Cardiac muscle cell (in vitro differentiated cells and primary cell): ENCODE data around the gene RASAL2. TPM values are rescaled to one million over a fixed set of nuclear protein-coding genes. Genes with fewer than 3 reads are reported as not detected.

Experiments
- DNase-seq, 2 donors: peaks; one replicate each; pipeline versions ENCODE4 v3.0.0 to v3.0.0-alpha.2; 2010 to 2017; ENCODE audit warnings: low read depth in 1 of 2, low spot score in 1 of 2
- H3K27ac ChIP-seq: fragments of 200-600 bp; sonication (generic); 2 replicates; pipeline ENCODE4 v1.5.1; 2016
- H3K27me3 ChIP-seq: fragments of 200-600 bp; sonication (generic); 2 replicates; pipeline ENCODE4 v1.6.0; 2016; ENCODE audit warnings: control low read depth
- H3K36me3 ChIP-seq: fragments of 200-600 bp; sonication (generic); 2 replicates; pipeline ENCODE4 v1.5.1; 2016; ENCODE audit warnings: control low read depth
- H3K4me1 ChIP-seq: fragments of 200-600 bp; sonication (generic); 2 replicates; pipeline ENCODE4 v1.8.1; 2017; ENCODE audit warnings: low read depth, mild to moderate bottlenecking, mixed run types
- H3K4me3 ChIP-seq: fragments of 200-600 bp; sonication (generic); 2 replicates; pipeline ENCODE4 v1.5.1; 2016; ENCODE audit warnings: mild to moderate bottlenecking
- H3K9me3 ChIP-seq: fragments of 200-600 bp; sonication (generic); 2 replicates; pipeline ENCODE4 v1.5.1; 2017; ENCODE audit warnings: low read depth, mild to moderate bottlenecking, control low read depth
- polyA plus RNA-seq: library from polyadenylated mRNA; unstranded; fragments of >200 nt; fragmentation: Nextera tagmentation; extraction: Ambion mirVana; gene quantifications from 2 replicates; pipeline ENCODE4 v1.2.1, GENCODE V29; 2016
- total RNA-seq: library from RNA; depleted of rRNA; stranded (reverse); fragments of >200 nt; gene quantifications from 2 replicates; pipeline ENCODE4 v1.2.3, GENCODE V29; 2016
- TF ChIP-seq, protein P1 (sequence below): IDR thresholded peaks from 2 replicates; pipeline ENCODE4 v1.5.1; 2012; ENCODE audit warnings: low read depth, mild to moderate bottlenecking, low read length

RASAL2 gene
- total and polyA plus RNA-seq, 2 experiments from 2014 or later = 11.2 to 35.3 TPM

DNA sequence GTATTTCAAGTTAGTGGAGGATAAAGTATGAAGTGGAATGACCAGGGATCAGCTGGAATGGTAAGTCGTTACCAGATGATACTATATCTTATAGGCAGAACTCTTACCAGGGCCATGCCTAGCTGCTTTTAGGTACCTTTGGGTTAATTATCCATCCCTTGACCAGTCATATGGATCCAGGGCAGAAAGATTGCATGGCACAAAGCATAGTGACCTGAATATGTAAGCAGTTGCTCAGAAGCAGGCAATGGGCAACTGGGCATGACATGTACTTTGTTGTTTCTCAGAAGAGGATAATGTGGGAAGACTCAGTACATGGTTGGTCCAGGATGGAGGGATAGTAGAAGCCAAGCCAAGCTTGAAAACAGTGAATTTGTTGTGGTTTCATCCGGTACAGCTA, 315.6 kb downstream of the RASAL2 start:
- TF ChIP-seq, protein P1, sequence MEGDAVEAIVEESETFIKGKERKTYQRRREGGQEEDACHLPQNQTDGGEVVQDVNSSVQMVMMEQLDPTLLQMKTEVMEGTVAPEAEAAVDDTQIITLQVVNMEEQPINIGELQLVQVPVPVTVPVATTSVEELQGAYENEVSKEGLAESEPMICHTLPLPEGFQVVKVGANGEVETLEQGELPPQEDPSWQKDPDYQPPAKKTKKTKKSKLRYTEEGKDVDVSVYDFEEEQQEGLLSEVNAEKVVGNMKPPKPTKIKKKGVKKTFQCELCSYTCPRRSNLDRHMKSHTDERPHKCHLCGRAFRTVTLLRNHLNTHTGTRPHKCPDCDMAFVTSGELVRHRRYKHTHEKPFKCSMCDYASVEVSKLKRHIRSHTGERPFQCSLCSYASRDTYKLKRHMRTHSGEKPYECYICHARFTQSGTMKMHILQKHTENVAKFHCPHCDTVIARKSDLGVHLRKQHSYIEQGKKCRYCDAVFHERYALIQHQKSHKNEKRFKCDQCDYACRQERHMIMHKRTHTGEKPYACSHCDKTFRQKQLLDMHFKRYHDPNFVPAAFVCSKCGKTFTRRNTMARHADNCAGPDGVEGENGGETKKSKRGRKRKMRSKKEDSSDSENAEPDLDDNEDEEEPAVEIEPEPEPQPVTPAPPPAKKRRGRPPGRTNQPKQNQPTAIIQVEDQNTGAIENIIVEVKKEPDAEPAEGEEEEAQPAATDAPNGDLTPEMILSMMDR = no peak

DNA sequence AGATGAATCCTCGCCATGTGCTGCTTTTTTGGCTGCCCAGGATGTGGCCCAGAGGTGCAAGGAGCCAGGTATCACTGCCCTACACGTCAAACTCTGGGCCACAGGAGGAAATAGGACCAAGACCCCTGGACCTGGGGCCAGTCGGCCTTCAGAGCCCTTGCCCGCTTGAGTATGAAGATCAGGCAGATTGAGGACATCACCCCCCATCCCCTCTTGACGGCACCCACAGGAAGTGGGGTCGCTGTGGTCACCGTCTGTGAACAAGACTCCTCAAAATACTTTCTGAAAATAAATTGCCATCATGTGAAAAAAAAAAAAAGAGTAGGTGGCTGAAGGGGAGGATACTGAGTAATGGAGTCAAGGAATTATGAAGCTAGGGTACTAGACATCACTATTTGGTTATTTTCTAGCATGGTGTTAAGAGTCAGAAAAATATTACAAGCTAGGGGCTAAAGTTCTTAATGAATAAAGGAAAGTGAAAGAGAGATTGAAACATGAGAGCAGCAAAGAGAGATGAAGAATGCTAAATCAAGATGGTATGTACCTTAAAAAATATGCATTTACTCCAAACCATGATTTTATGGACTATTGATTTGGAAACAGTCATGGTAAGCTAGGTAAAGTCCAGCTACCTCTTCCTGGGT, 318.0 kb downstream of the RASAL2 start:
- H3K4me1 ChIP-seq = no peaks in the 10 kb centered on the region
- H3K9me3 ChIP-seq = no peaks in the 10 kb centered on the region
- H3K27ac ChIP-seq = no peak overlapping the region
- no peak overlapping the region for H3K4me3 ChIP-seq
- TF ChIP-seq, protein P1 = no peak
- H3K36me3 ChIP-seq = no peaks in the 10 kb centered on the region
- no peaks in the 10 kb centered on the region for H3K27me3 ChIP-seq
- no peak for DNase-seq

More for the DNA sequence above, 315.6 kb downstream of the RASAL2 start:
- no peak overlapping the region for H3K27ac ChIP-seq
- no peaks in the 10 kb centered on the region for H3K4me1 ChIP-seq
- H3K36me3 ChIP-seq = no peaks in the 10 kb centered on the region
- DNase-seq = no peak
- H3K27me3 ChIP-seq = no peaks in the 10 kb centered on the region
- no peak overlapping the region for H3K4me3 ChIP-seq
- H3K9me3 ChIP-seq = no peaks in the 10 kb centered on the region

DNA sequence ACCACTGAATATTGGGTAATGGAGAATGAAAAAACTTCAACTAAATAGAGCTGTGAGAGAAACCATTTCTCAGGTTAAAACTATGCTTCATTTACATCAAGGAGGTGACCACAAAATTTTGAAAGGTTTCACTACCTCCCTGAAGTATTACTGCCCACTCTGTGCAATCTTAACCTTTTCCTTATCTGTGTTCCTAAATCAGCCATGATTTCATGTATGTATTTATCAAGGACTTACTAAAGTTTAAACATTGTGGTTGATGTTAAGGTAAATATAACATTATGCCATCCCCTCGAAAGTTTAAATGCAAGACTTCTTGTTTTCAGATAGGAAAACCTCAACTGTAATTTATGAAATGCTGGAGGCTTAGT, 318.5 kb downstream of the RASAL2 start:
- no peaks in the 10 kb centered on the region for H3K4me1 ChIP-seq
- DNase-seq = peak in 1 of 2 donors; percentile 3

GRCh38 chr1:178417858-178418257, 324.0 kb downstream of the RASAL2 start:
- TF ChIP-seq, protein P1 = no peak
- peak in 1 of 2 donors; percentile 47 for DNase-seq
- H3K36me3 ChIP-seq = no peaks in the 10 kb centered on the region
- no peaks in the 10 kb centered on the region for H3K9me3 ChIP-seq
- H3K4me3 ChIP-seq = no peak overlapping the region
- H3K27me3 ChIP-seq = no peaks in the 10 kb centered on the region
- no peaks in the 10 kb centered on the region for H3K4me1 ChIP-seq
- no peak overlapping the region for H3K27ac ChIP-seq

More for the DNA sequence above, 318.5 kb downstream of the RASAL2 start:
- no peak overlapping the region for H3K4me3 ChIP-seq
- H3K36me3 ChIP-seq = no peaks in the 10 kb centered on the region
- no peak overlapping the region for H3K27ac ChIP-seq
- H3K9me3 ChIP-seq = no peaks in the 10 kb centered on the region
- no peaks in the 10 kb centered on the region for H3K27me3 ChIP-seq
- TF ChIP-seq, protein P1 = no peak

DNA sequence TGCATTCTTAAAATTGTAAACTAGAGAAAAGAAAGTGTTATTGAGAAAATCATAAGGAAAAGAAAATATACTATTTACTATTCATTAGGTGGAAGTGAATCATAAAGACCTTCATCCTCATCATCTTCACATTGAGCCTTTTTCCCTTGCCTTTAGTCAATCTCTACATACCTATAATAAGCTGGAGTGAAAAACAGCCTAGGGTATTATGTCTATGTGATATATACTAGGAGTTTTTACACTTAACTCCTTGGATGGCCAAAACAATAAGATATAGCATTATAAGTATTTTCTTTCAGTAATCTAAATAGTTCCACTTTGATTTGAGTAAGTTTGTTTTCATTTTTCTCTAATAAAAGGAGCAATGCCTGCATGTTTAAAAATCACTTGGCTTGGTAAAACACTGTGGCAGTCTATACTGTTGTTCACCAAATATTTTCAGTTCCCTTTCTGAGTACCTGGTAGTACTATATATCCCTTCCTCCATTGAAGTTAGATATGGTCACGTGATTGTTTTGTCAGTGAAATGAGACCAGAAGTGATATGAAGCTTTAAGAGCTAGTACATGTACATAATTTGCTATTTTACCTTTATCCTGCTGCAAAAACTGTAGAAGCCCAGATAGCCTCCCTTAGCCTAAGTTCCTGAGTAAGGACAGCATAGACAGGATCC, 324.5 kb downstream of the RASAL2 start:
- no peaks in the 10 kb centered on the region for H3K4me1 ChIP-seq
- no peak overlapping the region for H3K27ac ChIP-seq
- no peaks in the 10 kb centered on the region for H3K9me3 ChIP-seq
- H3K4me3 ChIP-seq = no peak overlapping the region
- no peaks in the 10 kb centered on the region for H3K27me3 ChIP-seq
- TF ChIP-seq, protein P1 = no peak
- no peaks in the 10 kb centered on the region for H3K36me3 ChIP-seq
- DNase-seq = no peak
